ENCODE data around the gene ADGRG3. TPM values are rescaled to one million over a fixed set of nuclear protein-coding genes. Genes with fewer than 3 reads are reported as not detected.

Gene ADGRG3
- total RNA-seq, 2 experiments from 2014 or later: 0.13 TPM; not detected in 1

DNA sequence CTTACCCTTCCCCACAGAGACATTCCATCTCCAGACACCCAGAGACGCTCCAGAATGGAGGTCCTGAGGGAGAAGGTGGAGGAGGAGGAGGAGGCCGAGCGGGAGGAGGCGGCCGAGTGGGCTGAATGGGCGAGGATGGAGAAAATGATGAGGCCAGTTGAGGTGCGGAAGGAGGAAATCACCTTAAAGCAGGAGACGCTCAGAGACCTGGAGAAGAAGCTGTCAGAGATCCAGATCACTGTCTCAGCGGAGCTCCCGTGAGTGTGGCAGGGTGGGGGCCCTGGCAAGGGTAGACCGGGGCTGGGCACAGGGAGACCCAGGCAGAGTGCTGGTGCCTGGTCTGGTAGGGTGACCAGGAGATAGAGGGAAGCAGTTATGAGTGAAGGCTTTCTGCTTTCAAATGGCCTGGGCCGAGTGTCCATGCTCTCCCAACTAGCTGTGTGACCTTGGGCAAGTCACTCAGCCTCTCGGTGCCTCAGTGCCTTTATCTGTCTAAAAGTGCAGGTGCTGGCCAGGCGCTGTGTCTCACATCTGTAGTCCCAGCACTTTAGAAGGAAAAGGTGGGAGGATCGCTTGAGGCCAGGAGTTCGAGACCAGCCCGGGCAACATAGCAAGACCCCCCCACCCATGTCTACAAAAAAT is 29.9 kb downstream of the ADGRG3 start:
- H3K27ac Mint-ChIP-seq: no peak overlapping the region
- H3K36me3 Mint-ChIP-seq (ENCODE audit: low read depth): no peaks in the 10 kb centered on the region
- peaks cover 20% of the 10 kb centered on the region for H3K4me1 Mint-ChIP-seq (ENCODE audit: low read depth)
- H3K4me3 Mint-ChIP-seq: no peak overlapping the region
- no peaks in the 10 kb centered on the region for H3K9me3 Mint-ChIP-seq (ENCODE audit: insufficient read depth)
- no peaks in the 10 kb centered on the region for H3K27me3 Mint-ChIP-seq (ENCODE audit: low read depth)
- no peak for ATAC-seq
- DNase-seq: no peak
- CTCF ChIA-PET: no interaction called here
- POLR2A ChIA-PET: no interaction called here

DNA sequence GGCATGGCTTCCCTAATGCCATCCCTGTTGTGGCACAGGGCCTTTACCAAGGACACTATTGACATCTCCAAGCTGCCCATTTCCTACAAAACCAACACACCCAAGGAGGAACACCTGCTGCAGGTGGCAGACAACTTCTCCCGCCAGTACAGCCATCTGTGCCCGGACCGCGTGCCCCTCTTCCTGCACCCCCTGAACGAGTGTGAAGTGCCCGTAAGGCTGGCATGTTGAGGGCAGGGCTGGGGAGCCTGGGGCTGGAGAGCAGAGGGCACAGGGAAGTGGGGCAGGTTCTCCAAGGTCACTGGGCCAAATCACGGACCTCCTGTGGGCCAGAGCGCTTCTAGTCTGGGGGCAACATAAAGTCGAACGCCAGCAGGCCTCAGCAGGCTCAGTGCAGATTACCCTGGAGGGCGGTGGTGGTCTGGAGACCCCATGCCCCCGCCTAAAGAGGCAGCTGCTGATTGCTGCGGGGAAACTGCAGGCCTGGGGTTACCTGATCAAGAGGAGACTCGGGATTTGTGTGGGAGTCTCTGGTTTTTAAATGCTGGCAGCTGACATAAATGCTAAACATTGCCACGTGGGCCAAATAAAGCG is 30.8 kb downstream of the ADGRG3 start:
- ChIA-PET POLR2A (no interaction called here), CTCF (interaction anchor here (0.9 kb wide), 1 partner anchor 12 kb away, joined by 3 read pairs; no protein-coding TSS in a partner anchor)
- H3K27me3 Mint-ChIP-seq (ENCODE audit: low read depth): no peaks in the 10 kb centered on the region
- H3K4me1 Mint-ChIP-seq (ENCODE audit: low read depth): peaks cover 16% of the 10 kb centered on the region
- H3K27ac Mint-ChIP-seq: no peak overlapping the region
- no peak for ATAC-seq
- no peaks in the 10 kb centered on the region for H3K36me3 Mint-ChIP-seq (ENCODE audit: low read depth)
- no peak for DNase-seq
- no peaks in the 10 kb centered on the region for H3K9me3 Mint-ChIP-seq (ENCODE audit: insufficient read depth)
- no peak overlapping the region for H3K4me3 Mint-ChIP-seq

DNA sequence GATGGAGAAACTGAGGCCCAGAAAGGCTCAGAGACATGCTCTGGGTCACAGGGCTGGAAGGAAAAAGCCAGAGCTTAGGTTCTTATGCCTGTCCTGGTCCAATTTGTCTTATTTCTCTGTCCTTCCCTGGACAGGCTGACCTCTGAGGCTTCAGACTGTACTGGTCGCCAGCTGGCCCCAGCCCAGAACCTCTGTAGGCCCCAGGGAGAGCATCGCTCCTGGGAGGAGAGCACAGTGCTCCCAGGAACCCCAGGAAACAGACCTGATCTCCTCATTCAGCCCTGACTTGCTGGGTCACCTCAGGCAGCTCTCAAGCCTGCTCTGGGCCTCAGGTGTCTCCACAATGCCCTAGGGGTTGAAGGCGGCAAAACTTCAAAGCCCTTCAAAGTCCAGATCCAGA is 31.4 kb downstream of the ADGRG3 start:
- Mint-ChIP-seq H3K27ac (no peak overlapping the region), H3K4me1 (ENCODE audit: low read depth) (peaks cover 16% of the 10 kb centered on the region), H3K4me3 (no peak overlapping the region), H3K9me3 (ENCODE audit: insufficient read depth) (no peaks in the 10 kb centered on the region), H3K27me3 (ENCODE audit: low read depth) (peaks cover 4% of the 10 kb centered on the region), H3K36me3 (ENCODE audit: low read depth) (no peaks in the 10 kb centered on the region)
- ATAC-seq (no peak), DNase-seq (no peak)
- ChIA-PET CTCF (interaction anchor here (0.9 kb wide), 1 partner anchor 12 kb away, joined by 3 read pairs; no protein-coding TSS in a partner anchor), POLR2A (no interaction called here)

DNA sequence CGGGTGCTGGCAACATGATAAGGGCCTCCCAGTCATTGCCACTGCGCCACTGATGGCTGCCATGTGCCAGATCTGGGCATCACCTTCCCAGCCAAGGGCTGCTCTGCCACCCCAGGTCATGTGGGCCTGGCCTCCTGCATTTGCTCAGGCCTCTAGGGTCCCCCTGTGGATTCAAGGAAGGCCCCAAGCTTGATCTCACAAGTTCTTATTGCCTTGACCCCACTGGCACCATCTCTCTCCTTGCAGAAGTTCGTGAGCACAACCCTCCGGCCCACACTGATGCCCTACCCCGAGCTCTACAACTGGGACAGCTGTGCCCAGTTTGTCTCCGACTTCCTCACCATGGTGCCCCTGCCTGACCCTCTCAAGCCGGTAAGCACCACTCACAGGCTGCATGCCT is 31.8 kb downstream of the ADGRG3 start:
- H3K4me1 Mint-ChIP-seq (ENCODE audit: low read depth): peaks cover 14% of the 10 kb centered on the region
- ChIA-PET POLR2A (no interaction called here), CTCF (no interaction called here)

DNA sequence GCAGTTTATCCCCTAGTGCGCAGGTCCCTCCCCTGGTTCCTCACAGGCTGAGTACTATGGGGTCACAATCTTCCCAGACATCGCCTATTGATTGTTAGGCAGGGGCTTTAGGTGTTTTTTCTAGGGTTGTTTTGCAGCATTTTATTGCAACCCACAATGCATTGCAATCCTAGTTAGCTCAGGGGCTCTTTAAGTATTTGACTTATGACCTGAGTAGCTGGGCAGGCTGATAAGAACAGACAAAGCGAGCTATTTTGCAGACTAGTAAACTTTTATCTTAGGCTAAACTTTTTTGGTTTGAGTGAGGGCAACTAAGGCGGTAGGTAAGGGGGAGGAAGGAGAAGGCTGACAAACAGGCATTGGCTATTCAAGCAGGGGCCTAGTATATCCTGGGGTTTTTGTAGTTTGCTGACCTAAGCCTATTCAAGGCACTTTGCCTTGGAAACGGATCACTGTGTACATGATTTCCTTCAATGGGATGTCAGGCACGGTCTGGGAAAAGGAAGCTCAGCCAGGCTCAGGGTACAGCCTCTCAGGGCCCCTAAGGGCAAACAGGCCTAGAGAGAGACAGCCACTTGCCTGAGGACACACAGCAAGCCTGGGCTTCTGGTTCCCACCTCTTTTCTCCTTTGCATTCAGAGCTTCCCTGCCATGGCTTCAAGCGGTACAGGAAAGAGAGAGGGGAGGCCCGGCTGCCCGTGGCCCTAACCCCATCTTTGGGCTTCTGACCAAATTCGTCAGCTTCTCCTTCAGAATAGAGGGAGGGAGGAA is 32.9 kb downstream of the ADGRG3 start:
- Mint-ChIP-seq H3K4me3 (no peak overlapping the region), H3K4me1 (ENCODE audit: low read depth) (peaks cover 8% of the 10 kb centered on the region)
- CTCF ChIA-PET: interaction anchor here (1.0 to 1.2 kb wide), 2 partner anchors 11 to 52 kb away, joined by 3 to 4 read pairs; no protein-coding TSS in a partner anchor

More for the DNA sequence above, 31.8 kb downstream of the ADGRG3 start:
- Mint-ChIP-seq H3K27ac (no peak overlapping the region), H3K36me3 (ENCODE audit: low read depth) (no peaks in the 10 kb centered on the region), H3K9me3 (ENCODE audit: insufficient read depth) (no peaks in the 10 kb centered on the region), H3K27me3 (ENCODE audit: low read depth) (peaks cover 4% of the 10 kb centered on the region), H3K4me3 (no peak overlapping the region)
- DNase-seq (no peak), ATAC-seq (no peak)

DNA sequence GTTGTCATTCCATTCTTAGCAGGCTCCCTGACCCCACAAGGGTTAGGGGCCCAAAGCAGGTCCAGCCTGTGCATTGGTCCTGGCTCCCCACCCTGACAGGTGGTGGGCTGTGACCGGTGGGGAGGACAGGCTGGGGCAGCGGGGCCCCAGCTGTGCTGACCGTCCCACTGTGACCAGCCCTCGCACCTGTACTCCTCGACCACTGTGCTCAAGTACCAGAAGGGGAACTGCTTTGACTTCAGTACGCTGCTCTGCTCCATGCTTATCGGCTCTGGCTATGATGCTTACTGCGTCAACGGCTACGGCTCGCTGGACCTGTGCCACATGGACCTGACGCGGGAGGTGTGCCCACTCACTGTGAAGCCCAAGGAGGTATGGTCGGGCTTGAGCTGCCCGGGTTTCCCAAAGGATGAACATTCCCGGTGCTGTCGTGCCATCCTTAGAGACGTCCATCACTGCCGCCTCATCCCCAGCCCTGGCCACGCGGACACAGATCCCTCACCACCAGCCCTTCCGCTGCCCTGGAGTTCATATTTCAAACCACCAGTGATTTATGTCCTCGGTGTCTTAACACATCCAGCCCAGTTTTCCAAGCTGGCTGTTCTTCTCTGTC is 33.8 kb downstream of the ADGRG3 start:
- Mint-ChIP-seq H3K27ac (no peak overlapping the region), H3K27me3 (ENCODE audit: low read depth) (peaks cover 4% of the 10 kb centered on the region), H3K4me1 (ENCODE audit: low read depth) (peaks cover 8% of the 10 kb centered on the region), H3K9me3 (ENCODE audit: insufficient read depth) (no peaks in the 10 kb centered on the region), H3K4me3 (no peak overlapping the region), H3K36me3 (ENCODE audit: low read depth) (no peaks in the 10 kb centered on the region)
- ChIA-PET POLR2A (no interaction called here), CTCF (interaction anchor here (1.0 to 1.2 kb wide), 2 partner anchors 12 to 53 kb away, joined by 3 to 4 read pairs; no protein-coding TSS in a partner anchor)
- no peak for DNase-seq
- no peak for ATAC-seq

More for the DNA sequence above, 32.9 kb downstream of the ADGRG3 start:
- ATAC-seq (no peak), DNase-seq (no peak)
- Mint-ChIP-seq H3K36me3 (ENCODE audit: low read depth) (no peaks in the 10 kb centered on the region), H3K27me3 (ENCODE audit: low read depth) (peaks cover 4% of the 10 kb centered on the region), H3K9me3 (ENCODE audit: insufficient read depth) (no peaks in the 10 kb centered on the region), H3K27ac (no peak overlapping the region)
- POLR2A ChIA-PET: no interaction called here

DNA sequence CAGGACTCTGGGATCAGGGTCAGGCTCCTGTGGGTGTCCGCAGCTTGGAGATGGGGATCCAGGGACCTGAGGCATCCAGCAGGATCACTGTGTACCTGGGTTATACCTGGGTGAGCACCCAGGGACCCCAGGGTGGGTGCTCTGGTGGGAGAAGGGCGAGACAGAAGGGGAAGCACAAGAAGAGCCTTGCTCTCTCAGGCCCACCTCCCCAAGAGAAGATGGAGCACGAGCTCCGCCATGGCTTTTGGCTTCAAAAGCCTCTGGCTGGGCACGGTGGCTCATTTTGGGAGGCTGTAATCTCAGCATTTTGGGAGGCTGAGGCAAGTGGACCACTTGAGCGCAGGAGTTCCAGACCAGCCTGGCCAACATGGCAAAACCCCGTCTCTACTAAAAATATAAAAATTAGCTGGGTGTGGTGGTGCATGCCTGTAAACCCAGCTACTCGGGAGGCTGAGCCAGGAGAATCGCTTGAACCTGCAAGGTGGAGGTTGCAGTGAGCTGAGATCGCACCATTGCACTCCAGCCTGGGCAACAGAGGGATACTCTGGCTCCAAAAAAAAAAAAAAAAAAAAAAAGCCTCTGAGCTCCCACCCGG is 35.4 kb downstream of the ADGRG3 start:
- ATAC-seq (no peak), DNase-seq (no peak)
- Mint-ChIP-seq H3K4me3 (no peak overlapping the region), H3K4me1 (ENCODE audit: low read depth) (peaks cover 8% of the 10 kb centered on the region), H3K27me3 (ENCODE audit: low read depth) (peaks cover 12% of the 10 kb centered on the region), H3K27ac (no peak overlapping the region), H3K36me3 (ENCODE audit: low read depth) (no peaks in the 10 kb centered on the region), H3K9me3 (ENCODE audit: insufficient read depth) (no peaks in the 10 kb centered on the region)
- CTCF ChIA-PET: no interaction called here
- POLR2A ChIA-PET: no interaction called here

DNA sequence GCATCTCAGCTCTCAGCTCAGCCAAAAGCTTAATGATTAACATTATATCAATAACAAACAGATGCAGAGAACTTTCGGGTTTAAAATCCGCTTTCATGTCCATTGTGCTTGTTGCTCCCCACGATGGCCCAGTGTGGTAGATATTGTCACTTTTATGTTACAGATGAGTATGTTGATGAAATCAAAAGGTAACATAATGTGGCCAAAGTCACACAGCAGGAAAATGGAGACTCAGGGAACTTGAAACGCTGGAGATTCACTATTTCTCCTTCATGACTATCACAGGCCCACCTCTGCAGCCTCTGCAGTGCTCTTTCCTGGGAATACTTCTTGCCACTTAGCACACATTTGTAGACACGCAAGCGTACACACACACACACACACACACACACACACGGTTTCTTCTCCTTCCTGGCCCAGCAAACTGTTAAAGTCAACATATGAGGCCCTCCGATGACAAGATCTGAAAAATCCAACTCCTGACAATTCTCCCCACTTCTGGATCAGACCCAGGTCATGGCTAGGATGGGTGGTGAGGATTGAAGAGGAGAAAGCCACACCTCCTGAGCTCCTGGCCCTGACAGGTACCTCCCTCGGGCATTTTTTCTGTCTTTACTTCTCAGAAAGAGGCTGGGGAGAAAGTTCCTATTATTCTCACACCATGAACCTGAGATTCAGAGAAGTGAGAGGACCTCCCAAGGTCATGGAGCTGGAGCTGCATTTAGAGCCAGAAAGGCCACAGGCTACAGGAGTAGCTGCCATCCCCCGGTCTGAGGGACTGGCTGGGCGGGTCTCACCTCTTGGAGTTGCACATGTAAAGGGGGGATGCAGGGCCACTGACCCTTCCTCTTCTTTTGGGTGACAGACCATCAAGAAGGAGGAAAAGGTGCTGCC is 36.2 kb downstream of the ADGRG3 start:
- no peak overlapping the region for H3K27ac Mint-ChIP-seq
- H3K36me3 Mint-ChIP-seq (ENCODE audit: low read depth): no peaks in the 10 kb centered on the region
- H3K9me3 Mint-ChIP-seq (ENCODE audit: insufficient read depth): no peaks in the 10 kb centered on the region
- H3K27me3 Mint-ChIP-seq (ENCODE audit: low read depth): peaks cover 15% of the 10 kb centered on the region
- peaks cover 8% of the 10 kb centered on the region for H3K4me1 Mint-ChIP-seq (ENCODE audit: low read depth)
- ChIA-PET CTCF (no interaction called here), POLR2A (no interaction called here)
- no peak overlapping the region for H3K4me3 Mint-ChIP-seq
- no peak for DNase-seq
- ATAC-seq: no peak

DNA sequence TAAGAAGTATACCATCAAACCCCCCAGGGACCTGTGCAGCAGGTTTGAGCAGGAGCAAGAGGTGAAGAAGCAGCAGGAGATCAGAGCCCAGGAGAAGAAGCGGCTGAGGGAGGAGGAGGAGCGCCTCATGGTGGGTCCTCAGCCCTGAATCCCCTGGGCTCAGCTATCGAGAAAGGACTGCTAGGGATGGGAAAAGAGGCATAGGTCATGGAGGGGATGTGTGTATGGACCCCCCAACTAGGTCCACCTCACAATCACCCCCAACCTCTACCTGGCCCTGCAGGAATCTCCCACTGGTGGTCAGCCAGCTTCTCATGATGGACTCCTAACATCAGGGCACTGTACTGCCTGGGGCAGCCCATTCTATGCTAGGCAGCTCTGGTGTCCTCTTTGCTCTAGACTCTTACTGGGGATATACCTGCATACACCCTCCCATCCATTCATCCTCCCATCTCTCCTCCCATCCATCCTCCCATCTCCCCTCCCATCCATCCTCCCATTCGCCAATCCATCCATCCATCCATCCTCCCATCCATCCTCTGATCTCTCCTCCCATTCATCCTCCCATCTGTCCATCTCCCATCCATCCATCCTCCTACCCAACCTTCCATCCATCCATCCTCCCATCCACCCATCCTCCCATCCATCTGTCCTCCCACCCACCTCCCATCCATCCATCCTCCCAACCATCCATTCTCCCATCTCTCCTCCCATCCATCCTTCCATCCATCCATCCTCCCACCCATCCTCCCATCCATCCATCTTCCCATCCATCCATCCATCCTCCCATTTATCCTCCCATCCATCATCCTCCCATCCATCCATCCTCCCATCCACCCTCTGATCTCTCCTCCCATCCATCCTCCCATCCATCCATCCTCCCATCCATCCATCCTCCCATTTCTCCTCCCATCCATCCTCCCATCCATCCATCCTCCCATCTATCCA is 37.1 kb downstream of the ADGRG3 start:
- CTCF ChIA-PET: no interaction called here
- H3K9me3 Mint-ChIP-seq (ENCODE audit: insufficient read depth): no peaks in the 10 kb centered on the region
- peaks cover 8% of the 10 kb centered on the region for H3K4me1 Mint-ChIP-seq (ENCODE audit: low read depth)
- POLR2A ChIA-PET: no interaction called here
- H3K36me3 Mint-ChIP-seq (ENCODE audit: low read depth): no peaks in the 10 kb centered on the region
- H3K27me3 Mint-ChIP-seq (ENCODE audit: low read depth): peaks cover 15% of the 10 kb centered on the region
- ATAC-seq: no peak
- DNase-seq: no peak
- H3K27ac Mint-ChIP-seq: no peak overlapping the region
- H3K4me3 Mint-ChIP-seq: no peak overlapping the region

DNA sequence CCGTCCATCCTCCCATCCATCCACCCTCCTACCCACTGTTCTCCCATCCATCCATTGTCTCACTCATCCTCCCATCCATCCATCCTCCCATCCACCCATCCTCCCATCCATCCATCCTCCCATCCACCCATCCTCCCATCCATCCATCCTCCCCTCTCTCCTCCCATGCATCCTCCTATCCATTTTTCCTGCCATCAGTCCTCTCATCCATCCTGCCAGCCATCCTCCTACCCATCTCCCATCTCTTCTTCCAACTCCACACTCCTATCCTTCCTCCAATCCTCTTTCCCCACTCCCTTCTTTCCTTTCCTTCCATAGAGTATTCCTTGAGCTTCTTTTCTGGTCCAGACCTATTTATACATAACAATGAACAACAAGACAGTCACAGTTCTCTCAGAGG is 38.6 kb downstream of the ADGRG3 start:
- ChIA-PET POLR2A (no interaction called here), CTCF (no interaction called here)
- Mint-ChIP-seq H3K27ac (no peak overlapping the region), H3K27me3 (ENCODE audit: low read depth) (peaks cover 24% of the 10 kb centered on the region), H3K9me3 (ENCODE audit: insufficient read depth) (no peaks in the 10 kb centered on the region), H3K4me3 (no peak overlapping the region), H3K4me1 (ENCODE audit: low read depth) (peaks cover 8% of the 10 kb centered on the region), H3K36me3 (ENCODE audit: low read depth) (no peaks in the 10 kb centered on the region)
- no peak for DNase-seq
- no peak for ATAC-seq
